CD4-positive, CD25-positive, alpha-beta regulatory T cell (primary cell): ENCODE measurements around the gene OCA2. TPM values are rescaled to one million over a fixed set of nuclear protein-coding genes. Genes with fewer than 3 reads are reported as not detected.

Source experiments
- ATAC-seq, 2 donors: fragments of 150-1000 bp; cut with Tn5 transposase; one replicate each; pipeline ENCODE4 v1.10.0; 2021; ENCODE audit warnings: low read depth in 2 of 2, moderate number of reproducible peaks in 2 of 2, moderate library complexity in 1 of 2
- DNase-seq, 3 donors: peaks; one replicate each; pipeline versions ENCODE4 v3.0.0 to v3.0.0-alpha.2; 2012 to 2022; ENCODE audit warnings: mixed read lengths in 1 of 3
- H3K27ac ChIP-seq: one replicate; pipeline ENCODE4 v1.7.0; 2013; ENCODE audit warnings: mild to moderate bottlenecking, low read length; ENCODE audit not compliant: insufficient read depth, poor library complexity, severe bottlenecking
- H3K27me3 ChIP-seq: one replicate; pipeline ENCODE4 v1.7.0; 2013; ENCODE audit warnings: low read length; ENCODE audit not compliant: control insufficient read depth, insufficient read depth
- H3K36me3 ChIP-seq: one replicate; pipeline ENCODE4 v1.7.0; 2013; ENCODE audit warnings: mild to moderate bottlenecking, low read length, moderate library complexity; ENCODE audit not compliant: control insufficient read depth, insufficient read depth
- H3K4me1 ChIP-seq: 2 replicates; pipeline ENCODE4 v1.7.0; 2013; ENCODE audit warnings: mild to moderate bottlenecking, low read length; ENCODE audit not compliant: insufficient read depth, control insufficient read depth, poor library complexity, severe bottlenecking
- H3K4me3 ChIP-seq: one replicate; pipeline ENCODE4 v1.7.0; 2013; ENCODE audit warnings: low read depth, mild to moderate bottlenecking, low read length, moderate library complexity
- H3K9me3 ChIP-seq, 2 experiments: 1 replicate in 1 of 2; 2 replicates in 1 of 2; pipeline ENCODE4 v1.7.0; 2013; ENCODE audit warnings: low read length in 2 of 2, mild to moderate bottlenecking in 1 of 2, moderate library complexity in 1 of 2; ENCODE audit not compliant: control insufficient read depth in 2 of 2
- H3K27ac Mint-ChIP-seq, 3 donors: one replicate each; pipeline ENCODE4 v1.8.0; 2020 to 2022; ENCODE audit warnings: mild to moderate bottlenecking in 3 of 3, mixed read lengths in 3 of 3, moderate library complexity in 2 of 3
- H3K27me3 Mint-ChIP-seq: one replicate; pipeline ENCODE4 v1.8.0; 2022; ENCODE audit warnings: mild to moderate bottlenecking, mixed read lengths
- H3K36me3 Mint-ChIP-seq: one replicate; pipeline ENCODE4 v1.8.0; 2020; ENCODE audit warnings: mixed read lengths
- H3K4me1 Mint-ChIP-seq, 4 donors: one replicate each; pipeline ENCODE4 v1.8.0; 2020 to 2022; ENCODE audit warnings: mixed read lengths in 4 of 4, mild to moderate bottlenecking in 1 of 4
- H3K4me3 Mint-ChIP-seq, 4 donors: one replicate each; pipeline ENCODE4 v1.8.0; 2020 to 2022; ENCODE audit warnings: mild to moderate bottlenecking in 4 of 4, mixed read lengths in 4 of 4, moderate library complexity in 3 of 4
- H3K9me3 Mint-ChIP-seq, 7 donors: one replicate each; pipeline ENCODE4 v1.8.0; 2020 to 2022; ENCODE audit warnings: mixed read lengths in 7 of 7, mild to moderate bottlenecking in 3 of 7, moderate library complexity in 2 of 7
- polyA plus RNA-seq, 4 donors: library from polyadenylated mRNA; unstranded; fragments of 300-500 nt; fragmentation: Illumina TruSeq; gene quantifications; one replicate each; pipeline ENCODE4 v1.2.3, GENCODE V29; 2021
- total RNA-seq: library from RNA; stranded (reverse); gene quantifications from one replicate; pipeline ENCODE4 v1.2.3, GENCODE V29; 2022

Gene OCA2
- total and polyA plus RNA-seq, 5 donors from 2014 or later: not detected

DNA sequence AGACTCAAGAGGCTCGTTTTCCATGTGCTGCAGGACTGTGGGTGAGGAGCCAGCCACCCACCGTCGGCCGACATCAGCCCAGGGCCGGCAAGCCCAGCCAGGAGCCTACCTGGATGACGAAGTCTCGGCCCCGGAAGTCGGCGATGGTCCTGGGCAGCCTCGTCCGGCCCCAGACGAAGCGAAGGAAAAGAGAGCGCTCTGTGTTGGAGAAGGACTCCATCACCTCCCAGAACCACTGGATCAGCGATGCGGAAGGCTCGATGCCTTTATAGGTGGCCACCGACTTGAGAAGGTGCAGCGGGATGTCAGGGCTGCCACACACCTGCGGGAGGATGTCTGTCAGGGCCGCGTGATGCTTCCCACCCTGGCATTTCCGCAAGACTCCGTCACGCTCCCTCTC is 13.8 kb upstream of the OCA2 start:
- peaks cover 54% of the 10 kb centered on the region for H3K36me3 ChIP-seq
- no peak for ATAC-seq
- Mint-ChIP-seq H3K4me3 (no peak overlapping the region), H3K36me3 (peaks cover 53% of the 10 kb centered on the region), H3K27me3 (peaks cover 5% of the 10 kb centered on the region), H3K27ac (no peak overlapping the region), H3K4me1 (peaks cover 0 to 8% (median 1%) of the 10 kb centered on the region in 4 donors), H3K9me3 (no peaks in the 10 kb centered on the region)
- H3K27ac ChIP-seq: no peak overlapping the region
- no peaks in the 10 kb centered on the region for H3K27me3 ChIP-seq
- no peak for DNase-seq
- no peak overlapping the region for H3K4me3 ChIP-seq
- H3K9me3 ChIP-seq: no peaks in the 10 kb centered on the region
- H3K4me1 ChIP-seq: no peaks in the 10 kb centered on the region

DNA sequence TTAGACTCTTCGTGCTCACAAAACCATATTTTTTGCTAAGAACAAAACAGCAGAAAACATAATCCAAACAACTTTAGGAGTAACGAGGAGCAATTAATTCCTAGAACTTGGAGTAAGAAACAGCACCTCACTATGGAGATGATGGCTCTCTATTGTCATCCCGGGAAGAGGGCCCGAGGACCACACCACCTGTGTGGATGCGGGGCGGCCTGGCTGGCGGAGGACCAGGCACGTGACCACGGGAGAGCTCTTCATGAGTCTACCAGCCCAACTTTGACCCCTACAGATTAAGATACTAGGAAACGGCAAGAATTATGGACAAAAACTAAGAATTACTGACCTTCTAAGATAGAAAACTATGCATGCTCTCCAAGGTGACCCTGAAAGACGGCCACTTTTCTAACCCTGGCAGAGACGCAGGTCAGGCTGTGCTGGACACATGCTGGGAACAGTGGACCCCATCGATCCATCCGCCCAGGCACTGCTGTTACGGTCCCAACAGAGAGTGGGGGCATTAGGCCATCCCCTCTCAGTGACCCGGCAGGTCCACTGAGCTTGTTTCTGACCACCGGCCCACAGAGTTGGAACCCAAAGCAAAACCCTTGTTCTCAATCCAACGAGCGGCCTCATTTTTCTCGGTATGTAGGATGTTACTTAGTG is 13.1 kb upstream of the OCA2 start:
- peak overlapping the region in 1 of 3 donors; percentile 52 for H3K27ac Mint-ChIP-seq
- peaks cover 5% of the 10 kb centered on the region for H3K27me3 Mint-ChIP-seq
- Histone ChIP-seq H3K36me3 (peaks cover 54% of the 10 kb centered on the region), H3K4me1 (peaks cover 7% of the 10 kb centered on the region), H3K9me3 (no peaks in the 10 kb centered on the region), H3K4me3 (no peak overlapping the region), H3K27me3 (no peaks in the 10 kb centered on the region), H3K27ac (no peak overlapping the region)
- H3K4me3 Mint-ChIP-seq: no peak overlapping the region
- DNase-seq (no peak), ATAC-seq (no peak)
- H3K9me3 Mint-ChIP-seq: no peaks in the 10 kb centered on the region
- peaks cover 0 to 8% (median 5%) of the 10 kb centered on the region in 4 donors for H3K4me1 Mint-ChIP-seq
- H3K36me3 Mint-ChIP-seq: peaks cover 45% of the 10 kb centered on the region

DNA sequence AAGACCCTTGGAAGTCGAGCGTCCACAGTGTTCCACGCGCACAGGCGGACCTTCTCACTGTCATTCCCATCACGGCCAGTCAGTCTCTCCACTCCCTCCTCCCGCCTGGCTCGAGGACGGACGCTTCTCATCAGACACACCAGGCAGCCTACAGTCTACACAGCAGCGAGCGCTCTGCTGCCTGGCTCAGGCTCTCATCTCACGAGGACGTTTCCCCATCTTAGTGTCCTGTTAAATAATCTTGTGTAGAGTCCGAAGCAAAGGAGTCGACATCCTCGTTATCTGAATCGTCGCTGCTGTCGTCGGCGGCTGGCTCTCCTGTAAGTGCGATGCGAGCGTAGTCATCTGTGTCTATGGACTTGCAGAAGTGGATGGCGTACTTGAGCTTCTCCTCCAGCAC is 12.4 kb upstream of the OCA2 start:
- ATAC-seq (no peak), DNase-seq (no peak)
- Mint-ChIP-seq H3K4me3 (peak overlapping the region in 1 of 4 donors; percentile 8), H3K9me3 (no peaks in the 10 kb centered on the region), H3K4me1 (peaks cover 0 to 10% (median 5%) of the 10 kb centered on the region in 4 donors), H3K36me3 (peaks cover 45% of the 10 kb centered on the region), H3K27me3 (peaks cover 5% of the 10 kb centered on the region), H3K27ac (peak overlapping the region in 1 of 3 donors; percentile 52)
- Histone ChIP-seq H3K9me3 (no peaks in the 10 kb centered on the region), H3K4me3 (no peak overlapping the region), H3K27me3 (no peaks in the 10 kb centered on the region), H3K4me1 (peaks cover 14% of the 10 kb centered on the region), H3K36me3 (peaks cover 49% of the 10 kb centered on the region), H3K27ac (no peak overlapping the region)

DNA sequence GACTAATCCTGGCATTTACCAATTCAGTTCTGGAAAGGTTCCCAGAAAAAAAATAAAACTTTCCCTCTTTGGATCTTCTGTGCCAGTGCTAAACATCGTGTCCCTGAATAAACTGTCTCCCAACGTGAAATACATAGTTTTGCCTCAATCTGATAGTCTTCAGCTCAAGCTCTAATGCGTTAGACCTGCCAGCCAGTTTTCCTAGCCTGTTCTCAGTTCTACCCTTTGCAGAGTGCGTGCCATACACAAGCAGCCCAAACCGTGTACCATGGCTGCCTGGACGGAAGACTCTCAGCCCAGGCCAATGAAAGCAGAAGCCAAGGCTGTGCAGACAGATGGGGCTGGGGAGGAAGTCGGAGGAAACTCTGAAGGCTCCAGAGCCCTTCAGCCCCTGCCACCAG is 11.4 kb upstream of the OCA2 start:
- DNase-seq: no peak
- Mint-ChIP-seq H3K27ac (no peak overlapping the region), H3K4me3 (no peak overlapping the region)

DNA sequence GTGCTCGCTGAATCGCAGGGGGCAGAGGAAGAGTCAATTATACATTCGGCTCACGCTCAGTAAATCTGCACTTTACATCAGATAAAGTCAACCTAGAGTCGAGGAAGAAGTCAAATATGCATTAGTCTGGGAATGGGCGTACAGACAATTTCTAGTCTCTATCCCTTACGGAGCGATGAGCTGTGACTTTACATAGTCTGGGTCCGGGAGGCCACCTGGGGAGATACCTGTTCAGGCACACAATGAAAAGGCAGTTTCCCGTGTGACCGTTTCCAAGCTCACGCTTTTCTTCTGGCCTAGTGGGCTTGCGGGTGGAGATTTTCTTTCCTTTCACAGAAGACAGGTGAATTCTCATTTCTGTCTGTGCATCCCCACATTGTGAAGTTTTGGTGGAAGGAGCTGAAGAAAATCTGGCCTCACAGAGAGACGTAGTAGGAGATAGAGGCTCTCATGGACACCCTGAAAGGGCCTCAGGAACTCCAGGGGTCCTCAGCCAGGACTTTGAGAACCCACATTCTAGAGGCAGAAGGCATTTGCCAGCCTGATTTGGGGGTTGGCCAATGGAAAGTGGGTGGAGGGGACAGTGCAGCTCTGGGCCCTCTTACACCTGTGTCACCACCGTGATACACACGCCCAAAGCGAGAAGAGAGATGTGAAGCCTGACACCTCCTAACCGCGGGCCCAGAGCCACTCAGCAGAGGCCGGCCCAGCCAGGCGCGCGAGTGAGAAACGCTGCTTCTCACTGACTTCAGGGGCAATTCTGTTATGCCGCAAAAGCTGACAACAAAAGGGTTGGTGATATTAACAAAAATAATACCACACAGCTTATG is 10.7 kb upstream of the OCA2 start:
- no peak overlapping the region for H3K4me3 Mint-ChIP-seq
- peaks cover 4% of the 10 kb centered on the region for H3K27me3 ChIP-seq
- no peak for ATAC-seq
- H3K27me3 Mint-ChIP-seq: peaks cover 10% of the 10 kb centered on the region
- H3K9me3 Mint-ChIP-seq: no peaks in the 10 kb centered on the region
- peaks cover 35% of the 10 kb centered on the region for H3K36me3 Mint-ChIP-seq
- H3K4me3 ChIP-seq: no peak overlapping the region
- H3K27ac ChIP-seq: no peak overlapping the region
- no peaks in the 10 kb centered on the region for H3K9me3 ChIP-seq
- peaks cover 20% of the 10 kb centered on the region for H3K4me1 ChIP-seq
- no peak for DNase-seq
- peaks cover 0 to 17% (median 7%) of the 10 kb centered on the region in 4 donors for H3K4me1 Mint-ChIP-seq
- H3K27ac Mint-ChIP-seq: peak overlapping the region; percentile 25 to 71 (median 26)
- peaks cover 36% of the 10 kb centered on the region for H3K36me3 ChIP-seq

More for the DNA sequence above, 11.4 kb upstream of the OCA2 start:
- H3K36me3 Mint-ChIP-seq: peaks cover 40% of the 10 kb centered on the region
- Histone ChIP-seq H3K27me3 (peaks cover 4% of the 10 kb centered on the region), H3K9me3 (no peaks in the 10 kb centered on the region), H3K27ac (no peak overlapping the region), H3K4me3 (no peak overlapping the region), H3K36me3 (peaks cover 42% of the 10 kb centered on the region), H3K4me1 (peaks cover 20% of the 10 kb centered on the region)
- no peak for ATAC-seq
- H3K4me1 Mint-ChIP-seq: peaks cover 0 to 15% (median 7%) of the 10 kb centered on the region in 4 donors
- no peaks in the 10 kb centered on the region for H3K9me3 Mint-ChIP-seq
- H3K27me3 Mint-ChIP-seq: peaks cover 10% of the 10 kb centered on the region

DNA sequence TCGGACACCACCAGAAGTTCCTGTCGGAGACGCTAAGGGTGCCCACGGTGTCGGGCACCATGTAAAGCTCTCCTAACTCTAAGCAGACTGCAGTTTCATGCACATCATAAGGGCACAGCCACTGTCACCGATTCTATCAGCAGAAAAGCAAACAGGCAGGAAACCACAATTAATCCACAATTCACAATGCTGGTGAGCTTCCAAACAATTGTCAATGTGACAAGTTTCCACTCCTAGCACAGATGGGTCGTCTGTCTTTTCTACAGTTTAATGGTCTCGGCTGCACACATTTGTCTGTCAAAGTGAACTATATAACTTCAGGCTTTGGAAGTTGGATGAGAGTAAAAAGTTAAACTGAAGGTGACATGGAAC is 8.8 kb upstream of the OCA2 start:
- Histone ChIP-seq H3K9me3 (no peaks in the 10 kb centered on the region), H3K27me3 (peaks cover 4% of the 10 kb centered on the region), H3K27ac (no peak overlapping the region), H3K4me1 (peaks cover 20% of the 10 kb centered on the region), H3K36me3 (peaks cover 16% of the 10 kb centered on the region), H3K4me3 (peak overlapping the region; percentile 10)
- ATAC-seq: no peak
- H3K9me3 Mint-ChIP-seq: peaks cover 0 to 4% (median 0%) of the 10 kb centered on the region in 7 donors
- peak overlapping the region in 3 of 4 donors; percentile 63 to 88 (median 86) for H3K4me3 Mint-ChIP-seq
- peaks cover 20% of the 10 kb centered on the region for H3K36me3 Mint-ChIP-seq
- peaks cover 0 to 19% (median 7%) of the 10 kb centered on the region in 4 donors for H3K4me1 Mint-ChIP-seq
- no peak overlapping the region for H3K27ac Mint-ChIP-seq
- DNase-seq: no peak
- peaks cover 22% of the 10 kb centered on the region for H3K27me3 Mint-ChIP-seq

DNA sequence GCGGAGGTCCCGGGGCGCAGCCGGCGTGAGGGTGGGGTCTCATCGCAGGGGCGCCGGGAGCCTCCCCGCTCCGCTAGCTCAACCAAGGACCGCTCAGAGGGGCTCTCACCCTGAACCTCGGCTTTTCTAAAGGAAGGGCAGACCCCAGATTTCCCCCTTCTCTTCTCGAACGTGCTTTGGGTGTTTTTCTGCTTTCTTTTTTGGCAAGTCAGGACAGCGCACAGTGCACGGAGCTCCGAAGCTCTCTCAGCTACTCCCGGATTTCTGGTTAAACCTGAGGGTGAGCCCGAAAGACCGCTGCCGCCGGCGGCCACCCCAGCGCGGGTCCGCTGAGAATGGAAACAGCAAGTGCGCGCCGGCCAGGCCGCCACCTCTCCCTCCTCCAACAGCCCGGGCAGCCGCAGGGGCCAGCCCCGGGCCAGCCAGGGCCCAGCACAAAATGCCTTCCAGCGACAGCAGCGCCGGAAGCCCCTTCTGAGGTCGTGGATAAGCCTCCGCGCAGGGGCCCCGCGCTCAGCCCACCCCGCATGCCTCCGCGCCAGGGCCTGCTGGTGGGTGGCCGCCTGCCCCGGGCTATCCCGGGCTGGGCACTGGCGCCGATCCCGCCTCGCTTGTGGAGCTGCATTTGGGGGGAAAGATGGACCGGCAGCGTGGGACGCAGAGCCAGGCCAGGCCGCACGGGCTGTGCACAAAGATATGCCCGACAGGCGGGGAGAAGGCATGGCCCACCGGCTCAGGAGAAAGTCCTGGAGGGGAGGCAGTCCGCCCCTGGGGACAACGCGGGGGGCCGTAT is 8.2 kb upstream of the OCA2 start:
- Histone ChIP-seq H3K4me1 (peaks cover 20% of the 10 kb centered on the region), H3K27me3 (peaks cover 4% of the 10 kb centered on the region), H3K36me3 (peaks cover 10% of the 10 kb centered on the region), H3K4me3 (peak overlapping the region; percentile 61), H3K27ac (no peak overlapping the region), H3K9me3 (no peaks in the 10 kb centered on the region)
- Mint-ChIP-seq H3K9me3 (peaks cover 0 to 4% (median 0%) of the 10 kb centered on the region in 7 donors), H3K4me3 (peak overlapping the region in 3 of 4 donors; percentile 86 to 88 (median 88)), H3K36me3 (peaks cover 15% of the 10 kb centered on the region), H3K27me3 (peaks cover 23% of the 10 kb centered on the region), H3K27ac (peak overlapping the region in 1 of 3 donors; percentile 38), H3K4me1 (peaks cover 0 to 19% (median 7%) of the 10 kb centered on the region in 4 donors)
- DNase-seq: peak in 2 of 3 donors; percentile 30 to 31
- peak; percentile 38 to 56 for ATAC-seq
